K562 (cell line): ENCODE results near the gene BANF2. TPM values are rescaled to one million over a fixed set of nuclear protein-coding genes. Genes with fewer than 3 reads are reported as not detected.

Experiments
- HNRNPH1 ChIP-seq: fragments of 200-400 bp; formaldehyde crosslinking; optimal IDR thresholded peaks from 2 replicates; pipeline ENCODE3; 2017; ENCODE audit warnings: low read depth, mild to moderate bottlenecking, low read length, moderate library complexity
- NCOA1 ChIP-seq: fragments of 450-650 bp; IDR thresholded peaks from 2 replicates; pipeline ENCODE4 v1.6.1; 2016; ENCODE audit warnings: low read depth
- RBFOX2 ChIP-seq: fragments of 200-400 bp; formaldehyde crosslinking; IDR thresholded peaks from 2 replicates; pipeline ENCODE4 v1.6.1; 2017; ENCODE audit warnings: low read depth, mild to moderate bottlenecking, low read length, moderate library complexity
- SETDB1 ChIP-seq: IDR thresholded peaks from one replicate; pipeline ENCODE4 v1.6.1; 2012; ENCODE audit warnings: low read length, control low read depth, inconsistent platforms
- ZNF23 ChIP-seq: fragments of 250-450 bp; sonication (Bioruptor Pico); IDR thresholded peaks from 2 replicates; pipeline ENCODE4 v1.4.0; 2020; ENCODE audit warnings: mild to moderate bottlenecking
- polyA plus RNA-seq, 8 experiments: library from polyadenylated mRNA; depleted of rRNA in 4 of 8; stranded (reverse) in 5 of 8; unstranded in 3 of 8; fragments of >200 nt; fragmentation: Nextera tagmentation in 2 of 8; fragmentation: Illumina TruSeq in 1 of 8; extraction: Ambion mirVana in 2 of 8; extraction: Trizol in 1 of 8; gene quantifications; 2 replicates each; pipeline versions ENCODE4 v1.2.1 to v1.2.3, GENCODE V29; 2011 to 2014; ENCODE audit warnings: inconsistent platforms in 1 of 8, missing spikeins in 1 of 8
- total RNA-seq, 7 experiments: library from RNA; depleted of rRNA in 6 of 7; stranded (reverse); fragments of >200 nt in 6 of 7; fragmentation: Illumina TruSeq in 2 of 7; extraction: Trizol in 2 of 7; gene quantifications; 2 replicates each; pipeline versions ENCODE4 v1.2.1 to v1.2.3, GENCODE V29; 2011 to 2021; ENCODE audit warnings: low replicate concordance in 1 of 7
- TF ChIP-seq, protein P1 (sequence below), 2 experiments: fragments of 450-650 bp; formaldehyde crosslinking in 1 of 2; IDR thresholded peaks; 2 replicates each; pipeline versions ENCODE4 v1.4.0 to v1.6.1; 2014 to 2020; ENCODE audit warnings: mild to moderate bottlenecking in 2 of 2, borderline replicate concordance in 1 of 2, low read depth in 1 of 2
- TF ChIP-seq, protein P2 (sequence below): fragments of 250-450 bp; sonication (Bioruptor Pico); IDR thresholded peaks from 2 replicates; pipeline ENCODE4 v1.5.0; 2022; ENCODE audit warnings: mild to moderate bottlenecking
- TF ChIP-seq, protein P3 (sequence below): sonication (generic); formaldehyde crosslinking; IDR thresholded peaks from 2 replicates; pipeline ENCODE4 v1.4.0; 2020; ENCODE audit warnings: mild to moderate bottlenecking, missing genetic modification reagents
- TF ChIP-seq, protein P4 (sequence below): fragments of 250-450 bp; sonication (Bioruptor Pico); IDR thresholded peaks from 2 replicates; pipeline ENCODE4 v1.8.0; 2021; ENCODE audit warnings: mild to moderate bottlenecking, moderate library complexity

Gene BANF2
- total and polyA plus RNA-seq, 9 of the 15 experiments (the other 6 are each of a cell fraction or from before 2014, with no cell fraction given) = not detected

GRCh38 chr20:17650301-17651128, 49.3 kb upstream of the BANF2 start (continued):
- TF ChIP-seq, protein P1, sequence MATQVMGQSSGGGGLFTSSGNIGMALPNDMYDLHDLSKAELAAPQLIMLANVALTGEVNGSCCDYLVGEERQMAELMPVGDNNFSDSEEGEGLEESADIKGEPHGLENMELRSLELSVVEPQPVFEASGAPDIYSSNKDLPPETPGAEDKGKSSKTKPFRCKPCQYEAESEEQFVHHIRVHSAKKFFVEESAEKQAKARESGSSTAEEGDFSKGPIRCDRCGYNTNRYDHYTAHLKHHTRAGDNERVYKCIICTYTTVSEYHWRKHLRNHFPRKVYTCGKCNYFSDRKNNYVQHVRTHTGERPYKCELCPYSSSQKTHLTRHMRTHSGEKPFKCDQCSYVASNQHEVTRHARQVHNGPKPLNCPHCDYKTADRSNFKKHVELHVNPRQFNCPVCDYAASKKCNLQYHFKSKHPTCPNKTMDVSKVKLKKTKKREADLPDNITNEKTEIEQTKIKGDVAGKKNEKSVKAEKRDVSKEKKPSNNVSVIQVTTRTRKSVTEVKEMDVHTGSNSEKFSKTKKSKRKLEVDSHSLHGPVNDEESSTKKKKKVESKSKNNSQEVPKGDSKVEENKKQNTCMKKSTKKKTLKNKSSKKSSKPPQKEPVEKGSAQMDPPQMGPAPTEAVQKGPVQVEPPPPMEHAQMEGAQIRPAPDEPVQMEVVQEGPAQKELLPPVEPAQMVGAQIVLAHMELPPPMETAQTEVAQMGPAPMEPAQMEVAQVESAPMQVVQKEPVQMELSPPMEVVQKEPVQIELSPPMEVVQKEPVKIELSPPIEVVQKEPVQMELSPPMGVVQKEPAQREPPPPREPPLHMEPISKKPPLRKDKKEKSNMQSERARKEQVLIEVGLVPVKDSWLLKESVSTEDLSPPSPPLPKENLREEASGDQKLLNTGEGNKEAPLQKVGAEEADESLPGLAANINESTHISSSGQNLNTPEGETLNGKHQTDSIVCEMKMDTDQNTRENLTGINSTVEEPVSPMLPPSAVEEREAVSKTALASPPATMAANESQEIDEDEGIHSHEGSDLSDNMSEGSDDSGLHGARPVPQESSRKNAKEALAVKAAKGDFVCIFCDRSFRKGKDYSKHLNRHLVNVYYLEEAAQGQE (IDR thresholded peaks at IDR 0.05; ENCODE audit: borderline replicate concordance) = no peak
- TF ChIP-seq, protein P1 (CRISPR knock-in tag; IDR thresholded peaks at IDR 0.05; ENCODE audit: low read depth) = no peak
- TF ChIP-seq, protein P2, sequence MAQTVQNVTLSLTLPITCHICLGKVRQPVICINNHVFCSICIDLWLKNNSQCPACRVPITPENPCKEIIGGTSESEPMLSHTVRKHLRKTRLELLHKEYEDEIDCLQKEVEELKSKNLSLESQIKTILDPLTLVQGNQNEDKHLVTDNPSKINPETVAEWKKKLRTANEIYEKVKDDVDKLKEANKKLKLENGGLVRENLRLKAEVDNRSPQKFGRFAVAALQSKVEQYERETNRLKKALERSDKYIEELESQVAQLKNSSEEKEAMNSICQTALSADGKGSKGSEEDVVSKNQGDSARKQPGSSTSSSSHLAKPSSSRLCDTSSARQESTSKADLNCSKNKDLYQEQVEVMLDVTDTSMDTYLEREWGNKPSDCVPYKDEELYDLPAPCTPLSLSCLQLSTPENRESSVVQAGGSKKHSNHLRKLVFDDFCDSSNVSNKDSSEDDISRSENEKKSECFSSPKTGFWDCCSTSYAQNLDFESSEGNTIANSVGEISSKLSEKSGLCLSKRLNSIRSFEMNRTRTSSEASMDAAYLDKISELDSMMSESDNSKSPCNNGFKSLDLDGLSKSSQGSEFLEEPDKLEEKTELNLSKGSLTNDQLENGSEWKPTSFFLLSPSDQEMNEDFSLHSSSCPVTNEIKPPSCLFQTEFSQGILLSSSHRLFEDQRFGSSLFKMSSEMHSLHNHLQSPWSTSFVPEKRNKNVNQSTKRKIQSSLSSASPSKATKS (CRISPR knock-in tag) = no peak
- TF ChIP-seq SETDB1 (no peak), NCOA1 (no peak), HNRNPH1 (no peak), ZNF23 (CRISPR knock-in tag) (no peak), RBFOX2 (no peak)
- TF ChIP-seq, protein P3, sequence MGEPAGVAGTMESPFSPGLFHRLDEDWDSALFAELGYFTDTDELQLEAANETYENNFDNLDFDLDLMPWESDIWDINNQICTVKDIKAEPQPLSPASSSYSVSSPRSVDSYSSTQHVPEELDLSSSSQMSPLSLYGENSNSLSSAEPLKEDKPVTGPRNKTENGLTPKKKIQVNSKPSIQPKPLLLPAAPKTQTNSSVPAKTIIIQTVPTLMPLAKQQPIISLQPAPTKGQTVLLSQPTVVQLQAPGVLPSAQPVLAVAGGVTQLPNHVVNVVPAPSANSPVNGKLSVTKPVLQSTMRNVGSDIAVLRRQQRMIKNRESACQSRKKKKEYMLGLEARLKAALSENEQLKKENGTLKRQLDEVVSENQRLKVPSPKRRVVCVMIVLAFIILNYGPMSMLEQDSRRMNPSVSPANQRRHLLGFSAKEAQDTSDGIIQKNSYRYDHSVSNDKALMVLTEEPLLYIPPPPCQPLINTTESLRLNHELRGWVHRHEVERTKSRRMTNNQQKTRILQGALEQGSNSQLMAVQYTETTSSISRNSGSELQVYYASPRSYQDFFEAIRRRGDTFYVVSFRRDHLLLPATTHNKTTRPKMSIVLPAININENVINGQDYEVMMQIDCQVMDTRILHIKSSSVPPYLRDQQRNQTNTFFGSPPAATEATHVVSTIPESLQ (CRISPR knock-in tag) = no peak
- TF ChIP-seq, protein P4, sequence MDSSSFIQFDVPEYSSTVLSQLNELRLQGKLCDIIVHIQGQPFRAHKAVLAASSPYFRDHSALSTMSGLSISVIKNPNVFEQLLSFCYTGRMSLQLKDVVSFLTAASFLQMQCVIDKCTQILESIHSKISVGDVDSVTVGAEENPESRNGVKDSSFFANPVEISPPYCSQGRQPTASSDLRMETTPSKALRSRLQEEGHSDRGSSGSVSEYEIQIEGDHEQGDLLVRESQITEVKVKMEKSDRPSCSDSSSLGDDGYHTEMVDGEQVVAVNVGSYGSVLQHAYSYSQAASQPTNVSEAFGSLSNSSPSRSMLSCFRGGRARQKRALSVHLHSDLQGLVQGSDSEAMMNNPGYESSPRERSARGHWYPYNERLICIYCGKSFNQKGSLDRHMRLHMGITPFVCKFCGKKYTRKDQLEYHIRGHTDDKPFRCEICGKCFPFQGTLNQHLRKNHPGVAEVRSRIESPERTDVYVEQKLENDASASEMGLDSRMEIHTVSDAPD (CRISPR knock-in tag) = no peak
